A549 (cell line): ENCODE data around the gene ANO3. TPM values are rescaled to one million over a fixed set of nuclear protein-coding genes. Genes with fewer than 3 reads are reported as not detected.
A peak's percentile ranks its signal among the peaks of the same experiment; 100 is the strongest.
"Not testable (repeated sequence)": the region's sequence is repeated elsewhere in the genome, so short reads cannot be mapped to it uniquely, and the experiment has no call there.

Experiments
- ATAC-seq, 2 experiments: fragments of 200-7000 bp in 1 of 2; fragments of >200 bp in 1 of 2; cut with Nextera tagmentation in 1 of 2; cut with Tn5 transposase in 1 of 2; 3 replicates each; pipeline versions ENCODE4 v1.8.0 to v1.9.1; 2018 to 2020; ENCODE audit warnings: mild to moderate bottlenecking in 1 of 2, moderate library complexity in 1 of 2
- CTCF ChIA-PET: fragments of 300-600 bp; sonication (Branson Sonifier 250); formaldehyde crosslinking; extraction: SDS; loops from one replicate; lab custom pipeline; 2021; ENCODE audit warnings: antibody characterized with exemption, inconsistent platforms; lab: Yijun Ruan, JAX
- POLR2A ChIA-PET: fragments of 350-600 bp; formaldehyde crosslinking; extraction: SDS; loops from one replicate; lab custom pipeline; 2021; ENCODE audit warnings: antibody characterized with exemption, inconsistent platforms; lab: Yijun Ruan, JAX
- DNase-seq, 2 experiments: peaks; one replicate each; pipeline versions ENCODE4 v3.0.0 to v3.0.0-alpha.2; 2011 to 2016; ENCODE audit warnings: low read depth in 1 of 2, low spot score in 1 of 2
- FAIRE-seq: peaks from 2 replicates; lab custom pipeline; 2011; peaks lifted over from hg19 to GRCh38; lab: Jason Lieb, UNC
- H3K27ac ChIP-seq, 2 experiments: fragments of >200 bp; sonication (Bioruptor Twin); formaldehyde crosslinking; 3 replicates each; pipeline ENCODE4 v1.5.1; 2016 to 2017
- H3K4me1 ChIP-seq: fragments of >200 bp; sonication (Bioruptor Twin); formaldehyde crosslinking; 3 replicates; pipeline ENCODE4 v1.6.1; 2016
- H3K4me2 ChIP-seq: fragments of >200 bp; sonication (Bioruptor Twin); formaldehyde crosslinking; 3 replicates; pipeline ENCODE4 v1.6.1; 2016
- H3K4me3 ChIP-seq: fragments of >200 bp; sonication (Bioruptor Twin); formaldehyde crosslinking; 3 replicates; pipeline ENCODE4 v1.5.1; 2016
- H3K9me3 ChIP-seq: fragments of >200 bp; sonication (Bioruptor Twin); formaldehyde crosslinking; 3 replicates; pipeline ENCODE4 v1.6.1; 2016
- ATOH8 ChIP-seq: fragments of 250-450 bp; sonication (Bioruptor Pico); IDR thresholded peaks from 2 replicates; pipeline ENCODE4 v1.5.0; 2020; ENCODE audit warnings: low read depth, mild to moderate bottlenecking, moderate library complexity
- CEBPB ChIP-seq, 2 experiments: fragments of >200 bp in 1 of 2; sonication (Bioruptor Twin) in 1 of 2; formaldehyde crosslinking in 1 of 2; IDR thresholded peaks; 2 replicates each; pipeline ENCODE4 v1.6.1; 2012 to 2016
- EHF ChIP-seq: fragments of 250-450 bp; sonication (Bioruptor Pico); IDR thresholded peaks from 2 replicates; pipeline ENCODE4 v1.5.0; 2020; ENCODE audit warnings: mild to moderate bottlenecking
- EHMT2 ChIP-seq: fragments of 200-600 bp; sonication (generic); IDR thresholded peaks from 2 replicates; pipeline ENCODE4 v1.6.1; 2016; ENCODE audit warnings: antibody characterized with exemption, low read depth, mild to moderate bottlenecking, moderate library complexity
- GATA3 ChIP-seq: IDR thresholded peaks from 2 replicates; pipeline ENCODE4 v1.6.1; 2012; ENCODE audit warnings: borderline replicate concordance
- HEYL ChIP-seq: fragments of 250-450 bp; sonication (Bioruptor Pico); IDR thresholded peaks from 2 replicates; pipeline ENCODE4 v1.8.0; 2021; ENCODE audit warnings: mild to moderate bottlenecking, moderate library complexity
- HOXB13 ChIP-seq: fragments of 250-450 bp; sonication (Bioruptor Pico); IDR thresholded peaks from 2 replicates; pipeline ENCODE4 v1.5.0; 2020; ENCODE audit warnings: low read depth, mild to moderate bottlenecking, moderate library complexity
- JUNB ChIP-seq: fragments of >200 bp; sonication (Bioruptor Twin); formaldehyde crosslinking; IDR thresholded peaks from 2 replicates; pipeline ENCODE4 v1.6.1; 2016
- KDM5A ChIP-seq: fragments of 200-600 bp; sonication (generic); IDR thresholded peaks from 2 replicates; pipeline ENCODE4 v1.6.1; 2016; ENCODE audit warnings: antibody characterized with exemption, mild to moderate bottlenecking
- MAZ ChIP-seq: fragments of 150-350 bp; IDR thresholded peaks from 2 replicates; pipeline ENCODE4 v1.6.1; 2014; ENCODE audit warnings: antibody characterized with exemption, low read depth, low read length, borderline replicate concordance
- MYC ChIP-seq: IDR thresholded peaks from 2 replicates; pipeline ENCODE4 v1.6.1; 2012; ENCODE audit warnings: mild to moderate bottlenecking, inconsistent platforms, low read length, improper control_type of control experiment, borderline replicate concordance
- NFE2L2 ChIP-seq: fragments of 150-350 bp; conservative IDR thresholded peaks from 2 replicates; pipeline ENCODE4 v1.6.1; 2014; ENCODE audit warnings: low read length
- NPAS2 ChIP-seq: fragments of 250-450 bp; sonication (Bioruptor Pico); IDR thresholded peaks from 2 replicates; pipeline ENCODE4 v1.8.0; 2022; ENCODE audit warnings: mild to moderate bottlenecking, moderate library complexity, borderline replicate concordance
- POLR2A ChIP-seq: IDR thresholded peaks from 2 replicates; pipeline ENCODE4 v1.6.1; 2012; ENCODE audit warnings: mild to moderate bottlenecking, low read length
- POLR2AphosphoS2 ChIP-seq: conservative IDR thresholded peaks from 2 replicates; pipeline ENCODE4 v1.6.1; 2012; ENCODE audit warnings: low read length, improper control_type of control experiment, inconsistent platforms
- RCOR1 ChIP-seq: fragments of 150-350 bp; IDR thresholded peaks from 2 replicates; pipeline ENCODE4 v1.6.1; 2014; ENCODE audit warnings: antibody characterized with exemption, low read length, low read depth
- RNF2 ChIP-seq: fragments of 200-600 bp; sonication (generic); IDR thresholded peaks from 2 replicates; pipeline ENCODE4 v1.6.1; 2016; ENCODE audit warnings: low read depth, mild to moderate bottlenecking, antibody characterized with exemption, moderate library complexity, borderline replicate concordance
- USF2 ChIP-seq: fragments of 450-650 bp; IDR thresholded peaks from 2 replicates; pipeline ENCODE4 v1.6.1; 2014; ENCODE audit warnings: antibody characterized with exemption
- ZC3H11A ChIP-seq: fragments of 450-650 bp; IDR thresholded peaks from 2 replicates; pipeline ENCODE4 v1.6.1; 2014; ENCODE audit warnings: antibody characterized with exemption, mild to moderate bottlenecking
- ZFP36 ChIP-seq: fragments of 450-650 bp; IDR thresholded peaks from 2 replicates; pipeline ENCODE4 v1.6.1; 2014; ENCODE audit warnings: borderline replicate concordance; ENCODE audit not compliant: partially characterized antibody
- ZNF302 ChIP-seq: fragments of 250-450 bp; sonication (Bioruptor Pico); IDR thresholded peaks from 2 replicates; pipeline ENCODE4 v1.9.0; 2021; ENCODE audit warnings: inconsistent platforms, mild to moderate bottlenecking, moderate library complexity
- ZSCAN20 ChIP-seq: fragments of 250-450 bp; sonication (Bioruptor Pico); IDR thresholded peaks from 2 replicates; pipeline ENCODE4 v1.8.0; 2022; ENCODE audit warnings: mild to moderate bottlenecking, moderate library complexity
- WGBS: methylation state at CpG from one replicate; pipeline ENCODE4 v1.1.6; 2017; ENCODE audit errors: missing lambda C conversion rate; 5-methylcytosine and 5-hydroxymethylcytosine counted together
- polyA plus RNA-seq, 4 experiments: library from polyadenylated mRNA; depleted of rRNA in 3 of 4; stranded (reverse); fragments of >200 nt; fragmentation: RNase III in 1 of 4; extraction: RNeasy Plus Mini Kit Qiagen cat#74134 plus additional on column Dnase treatment in 1 of 4; gene quantifications; 2 replicates in 3 of 4; 3 replicates in 1 of 4; pipeline ENCODE4 v1.2.3, GENCODE V29; 2011 to 2017
- TF ChIP-seq, protein P1 (sequence below): fragments of >200 bp; sonication (Bioruptor Twin); formaldehyde crosslinking; IDR thresholded peaks from 3 replicates; pipeline ENCODE4 v1.6.1; 2016
- TF ChIP-seq, protein P2 (sequence below): fragments of 200-600 bp; sonication (generic); IDR thresholded peaks from 2 replicates; pipeline ENCODE4 v1.6.1; 2016; ENCODE audit warnings: antibody characterized with exemption, mild to moderate bottlenecking, moderate library complexity

Gene ANO3
- polyA plus RNA-seq, 2 of the 4 experiments (the other 2 are of a cell fraction): not detected

- H3K9me3 ChIP-seq, H3K27ac ChIP-seq, H3K4me3 ChIP-seq, FAIRE-seq, POLR2A ChIA-PET, DNase-seq, ATAC-seq, H3K4me1 ChIP-seq, H3K4me2 ChIP-seq: not testable (repeated sequence)
- 74% methylated on average over 20 of the region's 20 CpGs for WGBS
- CTCF ChIA-PET: interaction anchor here (0.8 to 1.3 kb wide), 2 partner anchors 53 to 562 kb away, joined by 3 read pairs; no protein-coding TSS in a partner anchor
Observed at GRCh38 chr11:26597049-26597689, 265.2 kb downstream of the ANO3 start.

GRCh38 chr11:26597899-26598298 lies 266.0 kb downstream of the ANO3 start:
- WGBS: 49% methylated on average over 2 of the region's 2 CpGs
- TF ChIP-seq ZC3H11A: no peak
- TF ChIP-seq RCOR1: no peak
- no peak for TF ChIP-seq ZSCAN20 (CRISPR knock-in tag)
- TF ChIP-seq, protein P1, sequence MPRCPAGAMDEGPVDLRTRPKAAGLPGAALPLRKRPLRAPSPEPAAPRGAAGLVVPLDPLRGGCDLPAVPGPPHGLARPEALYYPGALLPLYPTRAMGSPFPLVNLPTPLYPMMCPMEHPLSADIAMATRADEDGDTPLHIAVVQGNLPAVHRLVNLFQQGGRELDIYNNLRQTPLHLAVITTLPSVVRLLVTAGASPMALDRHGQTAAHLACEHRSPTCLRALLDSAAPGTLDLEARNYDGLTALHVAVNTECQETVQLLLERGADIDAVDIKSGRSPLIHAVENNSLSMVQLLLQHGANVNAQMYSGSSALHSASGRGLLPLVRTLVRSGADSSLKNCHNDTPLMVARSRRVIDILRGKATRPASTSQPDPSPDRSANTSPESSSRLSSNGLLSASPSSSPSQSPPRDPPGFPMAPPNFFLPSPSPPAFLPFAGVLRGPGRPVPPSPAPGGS: no peak
- TF ChIP-seq EHF (CRISPR knock-in tag): no peak
- TF ChIP-seq JUNB: no peak
- TF ChIP-seq ATOH8 (CRISPR knock-in tag): no peak
- no peak for TF ChIP-seq ZFP36
- no peak for TF ChIP-seq EHMT2
- no peak for TF ChIP-seq GATA3
- TF ChIP-seq, protein P2, sequence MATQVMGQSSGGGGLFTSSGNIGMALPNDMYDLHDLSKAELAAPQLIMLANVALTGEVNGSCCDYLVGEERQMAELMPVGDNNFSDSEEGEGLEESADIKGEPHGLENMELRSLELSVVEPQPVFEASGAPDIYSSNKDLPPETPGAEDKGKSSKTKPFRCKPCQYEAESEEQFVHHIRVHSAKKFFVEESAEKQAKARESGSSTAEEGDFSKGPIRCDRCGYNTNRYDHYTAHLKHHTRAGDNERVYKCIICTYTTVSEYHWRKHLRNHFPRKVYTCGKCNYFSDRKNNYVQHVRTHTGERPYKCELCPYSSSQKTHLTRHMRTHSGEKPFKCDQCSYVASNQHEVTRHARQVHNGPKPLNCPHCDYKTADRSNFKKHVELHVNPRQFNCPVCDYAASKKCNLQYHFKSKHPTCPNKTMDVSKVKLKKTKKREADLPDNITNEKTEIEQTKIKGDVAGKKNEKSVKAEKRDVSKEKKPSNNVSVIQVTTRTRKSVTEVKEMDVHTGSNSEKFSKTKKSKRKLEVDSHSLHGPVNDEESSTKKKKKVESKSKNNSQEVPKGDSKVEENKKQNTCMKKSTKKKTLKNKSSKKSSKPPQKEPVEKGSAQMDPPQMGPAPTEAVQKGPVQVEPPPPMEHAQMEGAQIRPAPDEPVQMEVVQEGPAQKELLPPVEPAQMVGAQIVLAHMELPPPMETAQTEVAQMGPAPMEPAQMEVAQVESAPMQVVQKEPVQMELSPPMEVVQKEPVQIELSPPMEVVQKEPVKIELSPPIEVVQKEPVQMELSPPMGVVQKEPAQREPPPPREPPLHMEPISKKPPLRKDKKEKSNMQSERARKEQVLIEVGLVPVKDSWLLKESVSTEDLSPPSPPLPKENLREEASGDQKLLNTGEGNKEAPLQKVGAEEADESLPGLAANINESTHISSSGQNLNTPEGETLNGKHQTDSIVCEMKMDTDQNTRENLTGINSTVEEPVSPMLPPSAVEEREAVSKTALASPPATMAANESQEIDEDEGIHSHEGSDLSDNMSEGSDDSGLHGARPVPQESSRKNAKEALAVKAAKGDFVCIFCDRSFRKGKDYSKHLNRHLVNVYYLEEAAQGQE: no peak
- no peak for TF ChIP-seq CEBPB (IDR thresholded peaks at IDR 0.05)
- TF ChIP-seq HOXB13: no peak
- TF ChIP-seq RNF2: no peak
- TF ChIP-seq NFE2L2: no peak
- TF ChIP-seq KDM5A: no peak
- TF ChIP-seq, all 56 proteins: peak for 0
- H3K4me2 ChIP-seq: no peak overlapping the region
- DNase-seq (no peak), FAIRE-seq (no peak), ATAC-seq (no peak)
- H3K4me1 ChIP-seq: peaks cover 3% of the 10 kb centered on the region; the same call in 1 of the 3 replicates
- H3K27ac ChIP-seq: no peak overlapping the region
- no peaks in the 10 kb centered on the region for H3K9me3 ChIP-seq
- H3K4me3 ChIP-seq: no peak overlapping the region
- CTCF ChIA-PET: interaction anchor here (0.8 to 1.3 kb wide), 2 partner anchors 52 to 561 kb away, joined by 3 read pairs; no protein-coding TSS in a partner anchor
- POLR2A ChIA-PET: no interaction called here

DNA sequence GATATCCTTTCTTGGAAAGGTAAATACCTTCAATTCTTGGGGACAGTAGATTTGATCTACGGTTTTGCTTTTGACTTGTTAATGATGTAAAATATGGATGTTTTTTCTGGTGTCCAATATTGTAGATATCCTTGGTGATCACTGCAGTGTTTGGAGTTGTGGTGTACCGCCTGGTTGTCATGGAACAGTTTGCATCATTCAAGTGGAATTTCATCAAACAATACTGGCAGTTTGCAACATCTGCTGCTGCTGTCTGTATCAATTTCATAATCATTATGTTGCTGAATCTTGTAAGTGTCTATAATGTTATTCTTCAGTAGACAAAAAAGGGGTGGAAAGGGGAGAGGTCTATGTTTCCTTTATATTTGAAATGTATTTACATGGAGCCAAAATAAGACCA lies 267.5 kb downstream of the ANO3 start:
- H3K9me3 ChIP-seq: no peaks in the 10 kb centered on the region
- DNase-seq: peak in 1 of 2 experiments; percentile 32
- H3K4me2 ChIP-seq: no peak overlapping the region
- TF ChIP-seq ZNF302 (CRISPR knock-in tag): no peak
- no peak for TF ChIP-seq EHF (CRISPR knock-in tag)
- no peak for TF ChIP-seq POLR2AphosphoS2
- TF ChIP-seq USF2: no peak
- TF ChIP-seq POLR2A: no peak
- TF ChIP-seq HEYL (CRISPR knock-in tag): no peak
- no peak for TF ChIP-seq MYC
- no peak for TF ChIP-seq CEBPB (IDR thresholded peaks at IDR 0.05)
- TF ChIP-seq MAZ: no peak
- TF ChIP-seq NPAS2 (CRISPR knock-in tag): no peak
- TF ChIP-seq, all 56 proteins: peak for 0
- ChIA-PET POLR2A (no interaction called here), CTCF (no interaction called here)
- peak in 1 of 2 experiments; percentile 70; a peak in 1 of 6 replicates for ATAC-seq
- H3K27ac ChIP-seq: no peak overlapping the region
- WGBS: 49% methylated on average over 2 of the region's 2 CpGs
- no peak for FAIRE-seq
- peaks cover 3% of the 10 kb centered on the region; the same call in 1 of the 3 replicates for H3K4me1 ChIP-seq
- no peak overlapping the region for H3K4me3 ChIP-seq
